Neural crest cell (in vitro differentiated cells): Measurements from ENCODE around the gene C12orf57. TPM values are rescaled to one million over a fixed set of nuclear protein-coding genes. Genes with fewer than 3 reads are reported as not detected.

ENCODE experiments used
- DNase-seq: peaks from one replicate; pipeline ENCODE4 v3.0.0; 2021; ENCODE audit warnings: low read depth, mixed read lengths, low spot score
- H3K27ac Mint-ChIP-seq: one replicate; pipeline ENCODE4 v1.8.0; 2021; ENCODE audit warnings: mild to moderate bottlenecking, mixed read lengths; ENCODE audit not compliant: unreplicated experiment
- H3K27me3 Mint-ChIP-seq: 2 replicates; pipeline ENCODE4 v1.8.0; 2021; ENCODE audit warnings: low read depth, mild to moderate bottlenecking, mixed read lengths
- H3K36me3 Mint-ChIP-seq: 2 replicates; pipeline ENCODE4 v1.8.0; 2021; ENCODE audit warnings: low read depth, mild to moderate bottlenecking, mixed read lengths
- H3K4me1 Mint-ChIP-seq: 2 replicates; pipeline ENCODE4 v1.8.0; 2021; ENCODE audit warnings: mixed read lengths
- H3K4me3 Mint-ChIP-seq: one replicate; pipeline ENCODE4 v1.8.0; 2021; ENCODE audit warnings: mild to moderate bottlenecking, mixed read lengths
- H3K9me3 Mint-ChIP-seq: 2 replicates; pipeline ENCODE4 v1.8.0; 2021; ENCODE audit warnings: mixed read lengths
- total RNA-seq: library from RNA; stranded (reverse); gene quantifications from 2 replicates; pipeline ENCODE4 v1.2.1, GENCODE V29; 2021
- TF ChIP-seq, protein P1 (sequence below): fragments of 200-600 bp; sonication (generic); conservative IDR thresholded peaks from 2 replicates; pipeline ENCODE4 v1.5.0; 2021; ENCODE audit warnings: antibody characterized with exemption, mild to moderate bottlenecking

C12orf57 gene
- total RNA-seq, 1 donor from 2014 or later, result 298 TPM

- Mint-ChIP-seq H3K4me1 (peaks cover 14% of the 10 kb centered on the region), H3K27me3 (peaks cover 19% of the 10 kb centered on the region), H3K27ac (no peak overlapping the region), H3K9me3 (no peaks in the 10 kb centered on the region), H3K36me3 (no peaks in the 10 kb centered on the region), H3K4me3 (no peak overlapping the region)
- no peak for DNase-seq
- TF ChIP-seq, protein P1, sequence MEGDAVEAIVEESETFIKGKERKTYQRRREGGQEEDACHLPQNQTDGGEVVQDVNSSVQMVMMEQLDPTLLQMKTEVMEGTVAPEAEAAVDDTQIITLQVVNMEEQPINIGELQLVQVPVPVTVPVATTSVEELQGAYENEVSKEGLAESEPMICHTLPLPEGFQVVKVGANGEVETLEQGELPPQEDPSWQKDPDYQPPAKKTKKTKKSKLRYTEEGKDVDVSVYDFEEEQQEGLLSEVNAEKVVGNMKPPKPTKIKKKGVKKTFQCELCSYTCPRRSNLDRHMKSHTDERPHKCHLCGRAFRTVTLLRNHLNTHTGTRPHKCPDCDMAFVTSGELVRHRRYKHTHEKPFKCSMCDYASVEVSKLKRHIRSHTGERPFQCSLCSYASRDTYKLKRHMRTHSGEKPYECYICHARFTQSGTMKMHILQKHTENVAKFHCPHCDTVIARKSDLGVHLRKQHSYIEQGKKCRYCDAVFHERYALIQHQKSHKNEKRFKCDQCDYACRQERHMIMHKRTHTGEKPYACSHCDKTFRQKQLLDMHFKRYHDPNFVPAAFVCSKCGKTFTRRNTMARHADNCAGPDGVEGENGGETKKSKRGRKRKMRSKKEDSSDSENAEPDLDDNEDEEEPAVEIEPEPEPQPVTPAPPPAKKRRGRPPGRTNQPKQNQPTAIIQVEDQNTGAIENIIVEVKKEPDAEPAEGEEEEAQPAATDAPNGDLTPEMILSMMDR, result no peak
Observed at GRCh38 chr12:6909421-6910145, 34.2 kb upstream of the C12orf57 start.

GRCh38 chr12:6912164-6912935, 31.5 kb upstream of the C12orf57 start:
- H3K4me3 Mint-ChIP-seq, result peak overlapping the region; percentile 25
- no peak for DNase-seq
- H3K4me1 Mint-ChIP-seq, result peaks cover 27% of the 10 kb centered on the region
- H3K36me3 Mint-ChIP-seq, result no peaks in the 10 kb centered on the region
- H3K9me3 Mint-ChIP-seq, result no peaks in the 10 kb centered on the region
- TF ChIP-seq, protein P1, result no peak
- no peak overlapping the region for H3K27ac Mint-ChIP-seq
- peaks cover 26% of the 10 kb centered on the region for H3K27me3 Mint-ChIP-seq

DNA sequence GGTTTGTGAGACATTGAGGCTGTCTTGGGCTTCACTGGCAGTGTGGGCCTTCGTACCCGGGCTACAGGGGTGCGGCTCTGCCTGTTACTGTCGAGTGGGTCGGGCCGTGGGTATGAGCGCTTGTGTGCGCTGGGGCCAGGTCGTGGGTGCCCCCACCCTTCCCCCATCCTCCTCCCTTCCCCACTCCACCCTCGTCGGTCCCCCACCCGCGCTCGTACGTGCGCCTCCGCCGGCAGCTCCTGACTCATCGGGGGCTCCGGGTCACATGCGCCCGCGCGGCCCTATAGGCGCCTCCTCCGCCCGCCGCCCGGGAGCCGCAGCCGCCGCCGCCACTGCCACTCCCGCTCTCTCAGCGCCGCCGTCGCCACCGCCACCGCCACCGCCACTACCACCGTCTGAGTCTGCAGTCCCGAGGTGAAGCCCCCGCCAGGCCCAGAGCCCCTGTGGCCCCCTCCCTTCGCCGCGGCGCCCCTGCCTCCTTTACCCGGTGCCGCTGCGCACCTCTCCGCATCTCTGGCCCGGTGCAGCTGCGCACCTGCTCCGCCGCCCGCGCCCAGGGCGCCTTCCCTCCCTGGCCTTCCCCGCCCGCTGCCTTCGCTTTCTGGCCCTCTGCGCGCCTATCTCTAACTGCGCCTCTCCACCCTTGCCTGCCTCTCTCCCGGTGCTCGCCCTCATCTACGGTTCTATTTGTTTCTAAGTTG, 29.4 kb upstream of the C12orf57 start, which contains the start of gene ENO2:
TSS of gene ENO2 (plus strand) at position 335 of the 701 bp plus-strand sequence. CDS start 1,253 bp downstream, outside the sequence.
- Mint-ChIP-seq H3K36me3 (no peaks in the 10 kb centered on the region), H3K9me3 (no peaks in the 10 kb centered on the region), H3K4me3 (peak within 1 kb of the TSS; percentile 88), H3K27me3 (peaks cover 26% of the 10 kb centered on the region), H3K4me1 (peaks cover 27% of the 10 kb centered on the region), H3K27ac (peak within 1 kb of the TSS; percentile 85)
- TF ChIP-seq, protein P1, result peak; percentile 7
- no peak for DNase-seq

GRCh38 chr12:6914947-6915788, 28.7 kb upstream of the C12orf57 start:
- Mint-ChIP-seq H3K4me3 (peak overlapping the region; percentile 88), H3K27ac (peak overlapping the region; percentile 85), H3K27me3 (peaks cover 26% of the 10 kb centered on the region), H3K9me3 (no peaks in the 10 kb centered on the region), H3K4me1 (peaks cover 31% of the 10 kb centered on the region), H3K36me3 (no peaks in the 10 kb centered on the region)
- TF ChIP-seq, protein P1, result peak; percentile 2
- DNase-seq, result no peak
